Ovary (tissue), 10 donors: ENCODE data around the gene HCN1. TPM values are rescaled to one million over a fixed set of nuclear protein-coding genes. Genes with fewer than 3 reads are reported as not detected.
A peak's percentile ranks its signal among the peaks of the same experiment; 100 is the strongest.

ENCODE experiments used
- DNase-seq, 5 donors: peaks; one replicate each; pipeline ENCODE4 v3.0.0-alpha.2; 2019 to 2020
- H3K27ac ChIP-seq, 2 donors: fragments of 200-600 bp; one replicate each; pipeline versions ENCODE4 v1.5.1 to v1.8.0; 2019 to 2022
- H3K27me3 ChIP-seq: fragments of 200-600 bp; one replicate; pipeline ENCODE4 v1.8.0; 2022
- H3K36me3 ChIP-seq: fragments of 200-600 bp; sonication (generic); one replicate; pipeline ENCODE4 v1.5.1; 2019
- H3K4me1 ChIP-seq: one replicate; pipeline ENCODE4 v1.8.1; 2013; ENCODE audit warnings: mild to moderate bottlenecking, moderate library complexity; ENCODE audit not compliant: insufficient read depth
- H3K4me3 ChIP-seq: fragments of 200-600 bp; sonication (generic); one replicate; pipeline ENCODE4 v1.5.1; 2017
- H3K9me3 ChIP-seq, 2 donors: fragments of 200-600 bp in 1 of 2; sonication (generic) in 1 of 2; one replicate each; pipeline versions ENCODE4 v1.5.1 to v1.8.1; 2013 to 2019; ENCODE audit warnings: mild to moderate bottlenecking in 1 of 2, moderate library complexity in 1 of 2
- EP300 ChIP-seq: sonication (generic); formaldehyde crosslinking; IDR thresholded peaks from one replicate; pipeline ENCODE4 v1.6.1; 2017; ENCODE audit warnings: antibody characterized with exemption
- POLR2A ChIP-seq: fragments of 450-650 bp; IDR thresholded peaks from one replicate; pipeline ENCODE4 v1.6.1; 2017; ENCODE audit warnings: antibody characterized with exemption, mild to moderate bottlenecking, moderate library complexity
- WGBS, 3 donors: extraction: QIAGEN DNeasy Blood & Tissue Kit in 1 of 3; methylation state at CpG; one replicate each; pipeline versions ENCODE4 v1.1.5 to v1.1.7; 2013 to 2017; 5-methylcytosine and 5-hydroxymethylcytosine counted together
- intact Hi-C, 4 donors: fragments of 100-400 bp; cut with DNase I; formaldehyde crosslinking; loops; one replicate each; pipeline versions ENCODE4 v1.11.0 to v1.15.1; 2022 to 2023
- long read RNA-seq, 3 donors: library from polyadenylated mRNA in 2 of 3; unstranded in 2 of 3; transcript quantifications; one replicate each; pipeline ENCODE4 v2.0.0 and lab custom pipeline, GENCODE V29; 2021 to 2026
- polyA plus RNA-seq, 2 donors: library from polyadenylated mRNA; stranded (reverse); fragments of 200-250 nt in 1 of 2; fragments of 350-450 nt in 1 of 2; fragmentation: Illumina TruSeq in 1 of 2; extraction: RNeasy Lipid Tissue Mini Kit (QIAGEN cat#74804) in 1 of 2; gene quantifications; one replicate each; pipeline ENCODE4 v1.2.3, GENCODE V29; 2013 to 2014
- total RNA-seq, 7 donors: library from RNA; depleted of rRNA in 2 of 7; stranded (reverse); fragments of >200 nt in 2 of 7; fragmentation: NEBNext Ultra II Directional in 3 of 7; extraction: Animal tissue kit (Norgen Biotek cat#: 25700) in 3 of 7; gene quantifications; one replicate each; pipeline versions ENCODE4 v1.1.0 to v1.2.4, GENCODE V29; 2016 to 2023
- TF ChIP-seq, protein P1 (sequence below), 3 donors: fragments of 450-650 bp in 2 of 3; fragments of 200-600 bp in 1 of 3; IDR thresholded peaks; one replicate each; pipeline versions ENCODE4 v1.5.1 to v1.8.0; 2016 to 2022; ENCODE audit warnings: antibody characterized with exemption in 3 of 3, mild to moderate bottlenecking in 1 of 3
- donor health status: DM: no; HTN: no; CAD: no; lungs with moderate emphysema.
- donor health status: DM: no; HTN: no; CAD: no.
- donor health status: Bipolar disorder and iron deficiency.
- donor health status: DM: yes; HTN: yes; CAD: no.
- donor health status: DM: no; HTN: no; CAD: no.
- donor health status: DM: yes; HTN: yes; CAD: no.

Gene HCN1
- total RNA-seq = under 1 TPM in 3 of 7 donors, not detected in 4; under 0.01 to 0.27 (median 0.05) TPM
- polyA plus RNA-seq = not detected
- long read RNA-seq, donor 1 = 0 reads
- long read RNA-seq, donor 2, full-length matches to known transcripts = 1 of 1 reads
- long read RNA-seq, donor 2, partial matches to known transcripts = 0 of 1 reads
- long read RNA-seq, donor 2, other reads (novel, unspliced or antisense) = 0 of 1 reads
- long read RNA-seq, donor 3 = 0 reads

DNA sequence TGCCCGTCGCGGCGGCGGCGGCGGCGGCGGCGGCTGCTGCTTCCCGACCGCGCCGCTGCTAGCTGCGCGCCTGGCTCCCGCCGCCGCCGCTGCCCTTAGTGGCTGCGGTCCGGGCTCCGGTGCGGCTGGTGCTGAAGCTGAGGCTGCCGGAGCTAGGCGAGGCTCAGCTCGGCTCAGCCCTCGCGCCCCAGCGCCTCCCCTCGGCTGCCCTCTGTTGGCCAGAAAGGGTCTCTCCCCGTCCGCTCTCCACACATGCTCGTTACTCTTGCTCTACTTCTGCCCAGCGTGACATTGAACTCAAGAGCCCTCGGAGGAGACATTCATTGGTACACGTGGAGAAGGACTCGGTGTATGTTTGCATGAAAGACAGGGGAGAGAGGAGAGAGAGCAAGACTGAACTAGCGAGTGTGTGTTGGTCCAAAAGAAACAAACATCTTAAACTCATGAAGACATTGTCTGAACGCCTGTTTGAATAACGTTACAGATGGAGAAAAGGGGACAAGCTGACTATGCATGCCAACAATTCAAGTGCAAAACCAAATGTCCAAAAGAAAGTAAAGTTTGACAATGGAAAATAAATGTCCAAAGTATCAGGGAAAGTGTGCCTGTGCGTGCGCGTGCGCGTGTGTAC lies at the start of gene HCN1:
Gene HCN1, minus strand, starts transcription at position 175 of the 631 bp plus-strand sequence.
- peak; percentile 19 to 75 (median 35) for DNase-seq
- no peak for TF ChIP-seq POLR2A
- TF ChIP-seq, protein P1, sequence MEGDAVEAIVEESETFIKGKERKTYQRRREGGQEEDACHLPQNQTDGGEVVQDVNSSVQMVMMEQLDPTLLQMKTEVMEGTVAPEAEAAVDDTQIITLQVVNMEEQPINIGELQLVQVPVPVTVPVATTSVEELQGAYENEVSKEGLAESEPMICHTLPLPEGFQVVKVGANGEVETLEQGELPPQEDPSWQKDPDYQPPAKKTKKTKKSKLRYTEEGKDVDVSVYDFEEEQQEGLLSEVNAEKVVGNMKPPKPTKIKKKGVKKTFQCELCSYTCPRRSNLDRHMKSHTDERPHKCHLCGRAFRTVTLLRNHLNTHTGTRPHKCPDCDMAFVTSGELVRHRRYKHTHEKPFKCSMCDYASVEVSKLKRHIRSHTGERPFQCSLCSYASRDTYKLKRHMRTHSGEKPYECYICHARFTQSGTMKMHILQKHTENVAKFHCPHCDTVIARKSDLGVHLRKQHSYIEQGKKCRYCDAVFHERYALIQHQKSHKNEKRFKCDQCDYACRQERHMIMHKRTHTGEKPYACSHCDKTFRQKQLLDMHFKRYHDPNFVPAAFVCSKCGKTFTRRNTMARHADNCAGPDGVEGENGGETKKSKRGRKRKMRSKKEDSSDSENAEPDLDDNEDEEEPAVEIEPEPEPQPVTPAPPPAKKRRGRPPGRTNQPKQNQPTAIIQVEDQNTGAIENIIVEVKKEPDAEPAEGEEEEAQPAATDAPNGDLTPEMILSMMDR (IDR thresholded peaks at IDR 0.05) = peak in 1 of 3 donors; percentile 10
- TF ChIP-seq EP300 = no peak
- H3K36me3 ChIP-seq = no peaks in the 10 kb centered on the region
- no peak within 1 kb of the TSS for H3K4me3 ChIP-seq
- 13 to 18% (median 14%) methylated on average over 37 to 46 of the region's 46 CpGs for WGBS, 3 donors
- H3K27ac ChIP-seq = no peak within 1 kb of the TSS
- intact Hi-C loops = no loop called here
- H3K4me1 ChIP-seq = peaks cover 3% of the 10 kb centered on the region
- no peaks in the 10 kb centered on the region for H3K27me3 ChIP-seq
- no peaks in the 10 kb centered on the region for H3K9me3 ChIP-seq

DNA sequence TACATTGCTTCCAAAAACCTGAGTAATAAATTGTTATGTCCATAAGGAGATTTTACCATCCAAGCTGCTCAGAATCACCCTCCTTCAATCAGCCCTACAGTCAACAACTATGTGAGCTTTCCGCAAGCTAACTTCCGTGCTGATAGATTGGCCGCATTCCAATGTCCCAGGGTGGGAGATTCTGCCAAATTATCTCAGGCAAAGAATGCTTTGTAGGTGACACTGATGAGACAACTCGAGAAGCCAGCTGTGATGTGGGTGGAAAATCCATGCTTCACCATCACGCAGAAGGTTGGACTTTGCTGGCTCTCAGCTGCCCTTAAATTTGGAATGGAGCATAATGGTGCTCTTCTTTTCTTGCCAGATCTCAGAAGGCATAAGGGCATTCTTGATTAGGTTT lies 44.9 kb upstream of the HCN1 start:
- Histone ChIP-seq H3K36me3 (no peaks in the 10 kb centered on the region), H3K9me3 (no peaks in the 10 kb centered on the region), H3K27ac (no peak overlapping the region), H3K4me1 (no peaks in the 10 kb centered on the region), H3K4me3 (no peak overlapping the region), H3K27me3 (no peaks in the 10 kb centered on the region)
- intact Hi-C loops = no loop called here
- TF ChIP-seq, protein P1 (IDR thresholded peaks at IDR 0.05) = no peak
- 30 to 55% (median 32%) methylated on average over 5 of the region's 5 CpGs for WGBS, 3 donors
- no peak for DNase-seq

DNA sequence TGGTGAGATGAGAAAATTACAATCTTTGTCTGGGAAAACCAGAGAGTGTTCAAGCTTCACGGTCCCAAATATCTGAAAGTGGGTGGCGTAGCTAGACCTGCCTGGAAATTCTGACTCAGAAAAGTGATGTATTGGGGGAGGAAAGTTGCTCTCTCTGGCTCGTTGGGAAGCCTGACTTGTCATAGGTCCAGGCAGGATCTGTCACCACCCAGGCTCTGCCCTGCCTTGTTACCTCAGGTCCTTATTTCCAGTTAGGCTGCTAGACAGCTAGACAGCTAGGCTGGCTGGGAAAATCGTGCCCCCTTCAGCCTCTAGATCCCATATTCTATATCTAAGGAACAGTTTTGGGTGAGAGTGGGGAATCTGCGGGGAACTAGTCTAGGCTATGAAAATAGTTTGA lies 41.0 kb upstream of the HCN1 start:
- H3K4me1 ChIP-seq = no peaks in the 10 kb centered on the region
- H3K27ac ChIP-seq = no peak overlapping the region
- H3K27me3 ChIP-seq = no peaks in the 10 kb centered on the region
- H3K36me3 ChIP-seq = no peaks in the 10 kb centered on the region
- H3K9me3 ChIP-seq = no peaks in the 10 kb centered on the region
- TF ChIP-seq, protein P1 (IDR thresholded peaks at IDR 0.05) = no peak
- no peak for TF ChIP-seq POLR2A
- no peak for TF ChIP-seq EP300
- 57 to 69% (median 59%) methylated on average over 5 of the region's 5 CpGs for WGBS, 3 donors
- no peak for DNase-seq
- H3K4me3 ChIP-seq = no peak overlapping the region
- intact Hi-C loops = no loop called here

DNA sequence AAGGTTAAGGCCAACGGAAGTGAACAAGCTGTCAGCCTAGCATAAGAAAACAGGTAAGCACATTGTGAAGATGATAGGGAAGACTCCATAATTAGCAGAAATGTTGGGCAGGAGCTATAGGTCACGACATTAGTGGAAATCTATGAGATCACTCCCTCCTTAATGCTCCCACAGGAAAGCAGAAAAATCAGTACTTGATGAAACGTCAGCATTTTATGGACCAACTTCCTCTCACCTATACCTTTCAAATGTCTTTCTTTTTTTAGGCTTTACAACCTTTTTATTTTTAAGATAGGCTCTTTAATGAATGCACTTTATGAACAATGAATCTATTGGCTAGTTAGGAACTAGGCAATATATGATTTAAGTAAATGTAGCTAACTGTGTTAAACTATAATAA lies 29.4 kb upstream of the HCN1 start:
- H3K4me1 ChIP-seq = no peaks in the 10 kb centered on the region
- H3K4me3 ChIP-seq = no peak overlapping the region
- no peaks in the 10 kb centered on the region for H3K27me3 ChIP-seq
- H3K27ac ChIP-seq = no peak overlapping the region
- TF ChIP-seq, protein P1 (IDR thresholded peaks at IDR 0.05) = no peak
- TF ChIP-seq POLR2A (no peak), EP300 (no peak)
- no peaks in the 10 kb centered on the region for H3K36me3 ChIP-seq
- no peak for DNase-seq
- intact Hi-C loops = no loop called here
- H3K9me3 ChIP-seq = no peaks in the 10 kb centered on the region
- WGBS, 3 donors = 26 to 39% (median 30%) methylated on average over 3 of the region's 3 CpGs
